Measurements from ENCODE around the gene DGCR8. TPM values are rescaled to one million over a fixed set of nuclear protein-coding genes. Genes with fewer than 3 reads are reported as not detected.

The DGCR8 gene
- total RNA-seq, 1 experiment from 2014 or later: 53.1 TPM

- Histone ChIP-seq H3K4me1 (no peaks in the 10 kb centered on the region), H3K4me3 (ENCODE audit: low read depth, low read length) (no peak overlapping the region), H3K27me3 (replicated peaks; ENCODE audit: control insufficient read depth, insufficient read depth, low read length) (no peaks in the 10 kb centered on the region), H3K36me3 (ENCODE audit: control insufficient read depth, insufficient read depth, low read length) (no peaks in the 10 kb centered on the region), H3K9me3 (no peaks in the 10 kb centered on the region)
- Mint-ChIP-seq H3K27me3 (ENCODE audit: insufficient read depth, unreplicated experiment) (peaks cover 3% of the 10 kb centered on the region), H3K4me1 (ENCODE audit: low read depth, unreplicated experiment) (no peaks in the 10 kb centered on the region), H3K4me3 (ENCODE audit: unreplicated experiment) (no peak overlapping the region), H3K36me3 (ENCODE audit: insufficient read depth, unreplicated experiment) (no peaks in the 10 kb centered on the region), H3K27ac (ENCODE audit: unreplicated experiment) (no peak overlapping the region), H3K9me3 (ENCODE audit: unreplicated experiment) (no peaks in the 10 kb centered on the region)
- peak in 1 of 2 experiments; percentile 43 for DNase-seq
- intact Hi-C loops (cut with micrococcal nuclease; ENCODE audit: unreplicated experiment): no loop called here
- ChIA-PET CTCF (interaction anchor here (1.0 kb wide), 1 partner anchor 76 kb away, joined by 4 read pairs; no protein-coding TSS in a partner anchor), POLR2A (no interaction called here)
- no TSS peak for BruUV-seq (replicated peaks)
- TF ChIP-seq, protein P1, sequence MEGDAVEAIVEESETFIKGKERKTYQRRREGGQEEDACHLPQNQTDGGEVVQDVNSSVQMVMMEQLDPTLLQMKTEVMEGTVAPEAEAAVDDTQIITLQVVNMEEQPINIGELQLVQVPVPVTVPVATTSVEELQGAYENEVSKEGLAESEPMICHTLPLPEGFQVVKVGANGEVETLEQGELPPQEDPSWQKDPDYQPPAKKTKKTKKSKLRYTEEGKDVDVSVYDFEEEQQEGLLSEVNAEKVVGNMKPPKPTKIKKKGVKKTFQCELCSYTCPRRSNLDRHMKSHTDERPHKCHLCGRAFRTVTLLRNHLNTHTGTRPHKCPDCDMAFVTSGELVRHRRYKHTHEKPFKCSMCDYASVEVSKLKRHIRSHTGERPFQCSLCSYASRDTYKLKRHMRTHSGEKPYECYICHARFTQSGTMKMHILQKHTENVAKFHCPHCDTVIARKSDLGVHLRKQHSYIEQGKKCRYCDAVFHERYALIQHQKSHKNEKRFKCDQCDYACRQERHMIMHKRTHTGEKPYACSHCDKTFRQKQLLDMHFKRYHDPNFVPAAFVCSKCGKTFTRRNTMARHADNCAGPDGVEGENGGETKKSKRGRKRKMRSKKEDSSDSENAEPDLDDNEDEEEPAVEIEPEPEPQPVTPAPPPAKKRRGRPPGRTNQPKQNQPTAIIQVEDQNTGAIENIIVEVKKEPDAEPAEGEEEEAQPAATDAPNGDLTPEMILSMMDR (IDR thresholded peaks at IDR 0.05; ENCODE audit: insufficient read depth in 1 of 2, low read depth in 1 of 2, low read length in 1 of 2, severe bottlenecking in 1 of 2, unreplicated experiment in 1 of 2): peak in 1 of 2 experiments; percentile 12
Observed at GRCh38 chr22:20154602-20155187, 74.7 kb downstream of the DGCR8 start.

DNA sequence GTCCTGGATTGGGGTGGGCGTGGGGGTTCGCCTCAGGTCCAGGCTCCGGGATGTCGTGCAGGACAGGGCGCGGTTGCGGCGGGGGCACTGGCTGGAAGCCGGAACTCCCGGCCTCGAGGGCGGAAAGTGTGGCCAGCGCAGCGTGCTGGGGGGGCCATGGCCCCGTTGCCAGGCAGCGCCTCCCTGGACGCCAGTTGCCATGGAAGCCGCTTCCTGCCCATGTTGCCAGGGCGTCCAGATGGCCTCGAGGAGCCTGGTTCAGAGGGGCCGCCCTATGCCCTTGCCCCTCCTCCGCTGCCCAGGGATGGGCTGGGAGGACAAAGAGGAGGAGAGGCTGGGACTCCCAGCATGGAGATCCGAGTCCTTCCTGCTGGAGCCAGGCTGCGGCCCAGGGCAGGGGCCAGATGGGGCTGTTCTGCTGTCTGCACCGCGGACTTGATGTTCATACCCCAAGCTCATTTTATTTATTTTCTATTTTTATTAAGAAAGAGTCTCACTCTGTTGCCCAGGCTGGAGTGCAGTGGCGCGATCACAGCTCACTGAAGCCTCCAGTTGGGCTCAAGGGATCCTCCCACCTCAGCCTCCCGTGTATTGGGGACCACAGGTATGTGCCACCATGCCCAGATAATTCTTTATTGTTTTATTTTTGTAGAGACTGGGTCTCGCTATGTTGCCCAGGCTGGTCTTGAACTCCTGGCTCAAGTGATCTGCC lies 75.4 kb downstream of the DGCR8 start:
- Mint-ChIP-seq H3K4me3 (ENCODE audit: unreplicated experiment) (no peak overlapping the region), H3K36me3 (ENCODE audit: insufficient read depth, unreplicated experiment) (no peaks in the 10 kb centered on the region), H3K27ac (ENCODE audit: unreplicated experiment) (no peak overlapping the region), H3K4me1 (ENCODE audit: low read depth, unreplicated experiment) (no peaks in the 10 kb centered on the region), H3K27me3 (ENCODE audit: insufficient read depth, unreplicated experiment) (peaks cover 3% of the 10 kb centered on the region), H3K9me3 (ENCODE audit: unreplicated experiment) (no peaks in the 10 kb centered on the region)
- TF ChIP-seq, protein P1 (IDR thresholded peaks at IDR 0.05; ENCODE audit: insufficient read depth in 1 of 2, low read depth in 1 of 2, low read length in 1 of 2, severe bottlenecking in 1 of 2, unreplicated experiment in 1 of 2): no peak
- no peaks in the 10 kb centered on the region for H3K27me3 ChIP-seq (replicated peaks; ENCODE audit: control insufficient read depth, insufficient read depth, low read length)
- CTCF ChIA-PET: no interaction called here
- no TSS peak for BruUV-seq (replicated peaks)
- POLR2A ChIA-PET: no interaction called here
- no peaks in the 10 kb centered on the region for H3K4me1 ChIP-seq
- intact Hi-C loops (cut with micrococcal nuclease; ENCODE audit: unreplicated experiment): no loop called here
- no peaks in the 10 kb centered on the region for H3K36me3 ChIP-seq (ENCODE audit: control insufficient read depth, insufficient read depth, low read length)
- no peaks in the 10 kb centered on the region for H3K9me3 ChIP-seq
- DNase-seq: no peak
- no peak overlapping the region for H3K4me3 ChIP-seq (ENCODE audit: low read depth, low read length)

GRCh38 chr22:20156042-20156389 lies 76.0 kb downstream of the DGCR8 start:
- Histone ChIP-seq H3K9me3 (no peaks in the 10 kb centered on the region), H3K4me3 (ENCODE audit: low read depth, low read length) (no peak overlapping the region), H3K4me1 (no peaks in the 10 kb centered on the region), H3K27me3 (replicated peaks; ENCODE audit: control insufficient read depth, insufficient read depth, low read length) (no peaks in the 10 kb centered on the region), H3K36me3 (ENCODE audit: control insufficient read depth, insufficient read depth, low read length) (no peaks in the 10 kb centered on the region)
- no peak for DNase-seq
- TF ChIP-seq, protein P1 (IDR thresholded peaks at IDR 0.05; ENCODE audit: insufficient read depth in 1 of 2, low read depth in 1 of 2, low read length in 1 of 2, severe bottlenecking in 1 of 2, unreplicated experiment in 1 of 2): no peak
- H3K36me3 Mint-ChIP-seq (ENCODE audit: insufficient read depth, unreplicated experiment): no peaks in the 10 kb centered on the region
- ChIA-PET CTCF (no interaction called here), POLR2A (no interaction called here)
- no peak overlapping the region for H3K27ac Mint-ChIP-seq (ENCODE audit: unreplicated experiment)
- H3K9me3 Mint-ChIP-seq (ENCODE audit: unreplicated experiment): no peaks in the 10 kb centered on the region
- intact Hi-C loops (cut with micrococcal nuclease; ENCODE audit: unreplicated experiment): no loop called here
- peaks cover 3% of the 10 kb centered on the region for H3K27me3 Mint-ChIP-seq (ENCODE audit: insufficient read depth, unreplicated experiment)
- no TSS peak for BruUV-seq (replicated peaks)
- H3K4me3 Mint-ChIP-seq (ENCODE audit: unreplicated experiment): no peak overlapping the region
- no peaks in the 10 kb centered on the region for H3K4me1 Mint-ChIP-seq (ENCODE audit: low read depth, unreplicated experiment)

Data from Caco-2 (cell line).